ENCODE data around the gene ACOT7.

The ACOT7 gene

GRCh38 chr1:6298940-6299465, 94.6 kb downstream of the ACOT7 start:
- no peak overlapping the region for H3K4me3 ChIP-seq (ENCODE audit: low read depth, low read length)
- DNase-seq (ENCODE audit: low read depth): no peak
- TF ChIP-seq, protein P1, sequence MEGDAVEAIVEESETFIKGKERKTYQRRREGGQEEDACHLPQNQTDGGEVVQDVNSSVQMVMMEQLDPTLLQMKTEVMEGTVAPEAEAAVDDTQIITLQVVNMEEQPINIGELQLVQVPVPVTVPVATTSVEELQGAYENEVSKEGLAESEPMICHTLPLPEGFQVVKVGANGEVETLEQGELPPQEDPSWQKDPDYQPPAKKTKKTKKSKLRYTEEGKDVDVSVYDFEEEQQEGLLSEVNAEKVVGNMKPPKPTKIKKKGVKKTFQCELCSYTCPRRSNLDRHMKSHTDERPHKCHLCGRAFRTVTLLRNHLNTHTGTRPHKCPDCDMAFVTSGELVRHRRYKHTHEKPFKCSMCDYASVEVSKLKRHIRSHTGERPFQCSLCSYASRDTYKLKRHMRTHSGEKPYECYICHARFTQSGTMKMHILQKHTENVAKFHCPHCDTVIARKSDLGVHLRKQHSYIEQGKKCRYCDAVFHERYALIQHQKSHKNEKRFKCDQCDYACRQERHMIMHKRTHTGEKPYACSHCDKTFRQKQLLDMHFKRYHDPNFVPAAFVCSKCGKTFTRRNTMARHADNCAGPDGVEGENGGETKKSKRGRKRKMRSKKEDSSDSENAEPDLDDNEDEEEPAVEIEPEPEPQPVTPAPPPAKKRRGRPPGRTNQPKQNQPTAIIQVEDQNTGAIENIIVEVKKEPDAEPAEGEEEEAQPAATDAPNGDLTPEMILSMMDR (IDR thresholded peaks at IDR 0.05; ENCODE audit: low read depth, low read length, missing control alignments): no peak

GRCh38 chr1:6298530-6298929, 95.0 kb downstream of the ACOT7 start:
- H3K4me3 ChIP-seq (ENCODE audit: low read depth, low read length): no peak overlapping the region
- DNase-seq (ENCODE audit: low read depth): no peak
- TF ChIP-seq, protein P1 (IDR thresholded peaks at IDR 0.05; ENCODE audit: low read depth, low read length, missing control alignments): no peak

DNA sequence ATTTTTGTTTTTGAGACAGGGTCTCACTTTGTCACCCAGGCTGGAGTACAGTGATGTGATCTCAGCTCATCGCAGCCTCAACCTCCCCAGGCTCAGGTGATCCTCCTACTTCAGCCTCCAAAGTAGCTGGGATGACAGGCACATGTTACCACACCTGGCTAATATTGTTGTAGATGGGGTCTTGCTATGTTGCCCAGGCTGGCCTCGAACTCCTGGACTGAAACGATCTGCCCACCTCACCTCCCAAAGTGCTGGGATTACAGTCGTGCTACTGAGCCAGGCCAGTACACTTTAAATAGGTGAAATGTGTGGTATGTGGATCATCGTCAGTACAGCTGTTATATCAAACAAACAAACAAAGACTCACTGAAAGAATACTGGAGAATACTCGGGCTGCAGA, 97.7 kb downstream of the ACOT7 start:
- no peak overlapping the region for H3K4me3 ChIP-seq (ENCODE audit: low read depth, low read length)
- no peak for DNase-seq (ENCODE audit: low read depth)
- TF ChIP-seq, protein P1 (IDR thresholded peaks at IDR 0.05; ENCODE audit: low read depth, low read length, missing control alignments): no peak

- DNase-seq (ENCODE audit: low read depth): no peak
- TF ChIP-seq, protein P1 (IDR thresholded peaks at IDR 0.05; ENCODE audit: low read depth, low read length, missing control alignments): no peak
- no peak overlapping the region for H3K4me3 ChIP-seq (ENCODE audit: low read depth, low read length)
These were observed 98.5 kb downstream of the ACOT7 start for GRCh38 chr1:6294890-6295556.

- H3K4me3 ChIP-seq (ENCODE audit: low read depth, low read length): no peak overlapping the region
- TF ChIP-seq, protein P1 (IDR thresholded peaks at IDR 0.05; ENCODE audit: low read depth, low read length, missing control alignments): no peak
These were observed 99.3 kb downstream of the ACOT7 start for GRCh38 chr1:6294080-6294889.

GRCh38 chr1:6292102-6292501, 101.5 kb downstream of the ACOT7 start:
- TF ChIP-seq, protein P1 (IDR thresholded peaks at IDR 0.05; ENCODE audit: low read depth, low read length, missing control alignments): no peak
- DNase-seq (ENCODE audit: low read depth): no peak
- no peak overlapping the region for H3K4me3 ChIP-seq (ENCODE audit: low read depth, low read length)

More at GRCh38 chr1:6294080-6294889, 99.3 kb downstream of the ACOT7 start:
- no peak for DNase-seq (ENCODE audit: low read depth)
